ENCODE measurements around the gene ST7L. TPM values are rescaled to one million over a fixed set of nuclear protein-coding genes. Genes with fewer than 3 reads are reported as not detected.

ST7L gene
- total RNA-seq, 1 experiment from 2014 or later, result 22.1 TPM

- DNase-seq, result no peak
- Histone ChIP-seq H3K4me1 (replicated peaks; ENCODE audit: insufficient read depth) (no peaks in the 10 kb centered on the region), H4K20me1 (ENCODE audit: insufficient read depth) (no peaks in the 10 kb centered on the region), H2AFZ (no peak overlapping the region), H3K36me3 (ENCODE audit: low read depth) (peaks cover 9% of the 10 kb centered on the region; the same call in 1 of the 2 replicates), H3K79me2 (ENCODE audit: low read depth) (no peaks in the 10 kb centered on the region), H3K4me3 (no peak overlapping the region), H3K4me2 (no peak overlapping the region), H3K27me3 (ENCODE audit: insufficient read depth, low read depth) (no peaks in the 10 kb centered on the region), H3K27ac (no peak overlapping the region), H3K9me2 (ENCODE audit: insufficient read depth) (no peaks in the 10 kb centered on the region; the same call in 1 of the 2 replicates), H3K9me3 (ENCODE audit: insufficient read depth, low read depth) (no peaks in the 10 kb centered on the region), H3F3A (ENCODE audit: insufficient read depth, low read depth) (peaks cover 23% of the 10 kb centered on the region)
- intact Hi-C loops (cut with micrococcal nuclease; ENCODE audit: unreplicated experiment), result no loop called here
- ChIA-PET CTCF (no interaction called here), POLR2A (ENCODE audit: unreplicated experiment) (no interaction called here)
- TF ChIP-seq CTCF (conservative IDR thresholded peaks at IDR 0.05) (no peak), EZH2 (IDR thresholded peaks at IDR 0.05; ENCODE audit: low read depth) (no peak)
- no TSS peak for BruUV-seq (replicated peaks)
Observed at GRCh38 chr1:112564081-112564480, 54.9 kb downstream of the ST7L start.

GRCh38 chr1:112563341-112563740 lies 55.6 kb downstream of the ST7L start:
- BruUV-seq (replicated peaks), result no TSS peak
- POLR2A ChIA-PET (ENCODE audit: unreplicated experiment), result no interaction called here
- TF ChIP-seq CTCF (conservative IDR thresholded peaks at IDR 0.05) (no peak), EZH2 (IDR thresholded peaks at IDR 0.05; ENCODE audit: low read depth) (no peak)
- Histone ChIP-seq H3K9me2 (ENCODE audit: insufficient read depth) (no peaks in the 10 kb centered on the region; the same call in 1 of the 2 replicates), H3K4me1 (replicated peaks; ENCODE audit: insufficient read depth) (no peaks in the 10 kb centered on the region), H3F3A (ENCODE audit: insufficient read depth, low read depth) (peaks cover 26% of the 10 kb centered on the region), H3K79me2 (ENCODE audit: low read depth) (no peaks in the 10 kb centered on the region), H4K20me1 (ENCODE audit: insufficient read depth) (no peaks in the 10 kb centered on the region), H3K27me3 (ENCODE audit: insufficient read depth, low read depth) (no peaks in the 10 kb centered on the region), H3K4me3 (no peak overlapping the region), H3K27ac (no peak overlapping the region), H3K4me2 (no peak overlapping the region), H3K36me3 (ENCODE audit: low read depth) (peaks cover 6% of the 10 kb centered on the region; the same call in 1 of the 2 replicates), H2AFZ (no peak overlapping the region), H3K9me3 (ENCODE audit: insufficient read depth, low read depth) (no peaks in the 10 kb centered on the region)
- intact Hi-C loops (cut with micrococcal nuclease; ENCODE audit: unreplicated experiment), result no loop called here
- no peak for DNase-seq
- CTCF ChIA-PET, result no interaction called here

- CTCF ChIA-PET, result no interaction called here
Observed at GRCh38 chr1:112558634-112559033, 60.3 kb downstream of the ST7L start.

More at GRCh38 chr1:112558634-112559033, 60.3 kb downstream of the ST7L start:
- Histone ChIP-seq H3K79me2 (ENCODE audit: low read depth) (no peaks in the 10 kb centered on the region), H3F3A (ENCODE audit: insufficient read depth, low read depth) (peaks cover 7% of the 10 kb centered on the region), H3K9me3 (ENCODE audit: insufficient read depth, low read depth) (no peaks in the 10 kb centered on the region), H3K27me3 (ENCODE audit: insufficient read depth, low read depth) (no peaks in the 10 kb centered on the region), H3K27ac (0 out of 2 replicates have a peak overlapping the region, but pooled peaks have one; percentile 3), H3K36me3 (ENCODE audit: low read depth) (no peaks in the 10 kb centered on the region), H3K9me2 (ENCODE audit: insufficient read depth) (no peaks in the 10 kb centered on the region), H3K4me2 (no peak overlapping the region), H2AFZ (no peak overlapping the region), H4K20me1 (ENCODE audit: insufficient read depth) (no peaks in the 10 kb centered on the region), H3K4me1 (replicated peaks; ENCODE audit: insufficient read depth) (no peaks in the 10 kb centered on the region; the same call in 1 of the 2 replicates), H3K4me3 (no peak overlapping the region)
- POLR2A ChIA-PET (ENCODE audit: unreplicated experiment), result interaction anchor here (0.7 kb wide), 1 partner anchor 23 kb away, joined by 8 read pairs; no protein-coding TSS in a partner anchor
- intact Hi-C loops (cut with micrococcal nuclease; ENCODE audit: unreplicated experiment), result no loop called here
- BruUV-seq (replicated peaks), result no TSS peak
- DNase-seq, result no peak
- no peak for TF ChIP-seq EZH2 (IDR thresholded peaks at IDR 0.05; ENCODE audit: low read depth)
- TF ChIP-seq CTCF (conservative IDR thresholded peaks at IDR 0.05), result no peak
